Measurements from ENCODE around the gene LSP1.
"Not testable (repeated sequence)": the region's sequence is repeated elsewhere in the genome, so short reads cannot be mapped to it uniquely, and the experiment has no call there.

LSP1 gene

GRCh38 chr11:1864831-1865665, 12.2 kb downstream of the LSP1 start:
- DNase-seq (ENCODE audit: low read depth) = no peak

GRCh38 chr11:1866226-1866625, 13.3 kb downstream of the LSP1 start:
- DNase-seq (ENCODE audit: low read depth) = no peak

DNA sequence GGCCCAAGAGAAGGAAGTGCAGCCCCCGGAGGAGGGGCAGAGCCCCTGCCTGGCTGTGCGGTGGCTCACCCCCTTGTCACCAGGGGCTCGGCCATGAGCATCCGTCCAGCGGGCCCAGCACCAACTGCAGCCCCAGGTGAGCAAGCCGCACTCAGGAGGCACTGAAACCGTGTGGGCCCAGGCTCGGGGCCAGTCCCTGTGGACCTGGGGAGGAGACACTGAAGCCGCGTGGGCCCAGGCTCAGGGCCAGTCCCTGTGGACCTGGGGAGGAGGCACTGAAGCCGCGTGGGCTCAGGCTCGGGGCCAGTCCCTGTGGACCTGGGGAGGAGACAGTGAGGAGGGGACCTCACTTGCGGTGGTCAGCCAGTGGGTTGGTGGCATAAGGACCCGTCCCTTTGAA, 13.9 kb downstream of the LSP1 start:
- no peak for DNase-seq (ENCODE audit: low read depth)

- no peak for DNase-seq (ENCODE audit: low read depth)
These were observed 14.5 kb downstream of the LSP1 start for GRCh38 chr11:1867381-1867780.

GRCh38 chr11:1868056-1868635, 15.3 kb downstream of the LSP1 start:
- no peak for DNase-seq (ENCODE audit: low read depth)

- no peak for DNase-seq (ENCODE audit: low read depth)
These were observed 15.9 kb downstream of the LSP1 start for GRCh38 chr11:1868636-1869291.

- no peak for DNase-seq (ENCODE audit: low read depth)
These were observed 16.8 kb downstream of the LSP1 start for GRCh38 chr11:1869427-1870325.

GRCh38 chr11:1870326-1870696, 17.4 kb downstream of the LSP1 start:
- DNase-seq (ENCODE audit: low read depth) = no peak

DNA sequence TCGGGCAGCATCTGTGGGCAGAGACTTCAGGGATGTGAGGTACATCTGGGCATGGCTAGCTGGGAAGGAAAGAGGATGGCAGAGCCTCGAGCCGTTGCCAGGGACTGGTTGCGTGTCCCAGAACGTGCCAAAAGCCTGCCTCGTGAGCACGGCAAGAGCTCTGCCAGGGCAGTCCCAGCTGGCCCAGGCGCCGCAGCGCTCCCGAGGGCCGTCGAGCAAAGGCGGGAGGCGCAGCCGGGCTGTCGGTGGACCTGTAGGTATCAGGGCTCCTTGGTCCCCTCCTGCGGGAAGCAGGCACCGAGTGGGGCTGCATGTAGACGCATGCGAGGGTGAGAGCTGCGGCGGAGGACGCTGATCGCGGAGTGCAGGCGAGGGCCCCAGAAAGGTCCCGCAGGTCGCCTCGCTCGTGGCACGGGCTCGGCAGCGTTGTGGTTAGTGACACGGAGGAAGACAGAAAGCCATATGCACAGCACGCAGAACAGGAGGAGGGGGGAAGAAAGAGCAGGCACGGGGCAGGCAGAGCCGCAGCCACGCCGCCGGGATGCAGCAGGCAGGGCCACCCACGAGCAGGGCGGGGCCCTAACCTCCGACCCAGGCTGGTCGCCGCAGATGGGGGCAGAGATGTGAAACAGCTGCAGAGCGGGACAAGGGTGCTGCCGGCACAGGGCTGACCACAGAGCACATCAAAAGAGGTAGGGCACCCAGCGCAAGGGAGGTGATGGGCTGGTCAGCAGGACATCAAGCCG, 18.0 kb downstream of the LSP1 start:
- no peak for DNase-seq (ENCODE audit: low read depth)

- DNase-seq (ENCODE audit: low read depth) = no peak
These were observed 18.6 kb downstream of the LSP1 start for GRCh38 chr11:1871531-1871930.

DNA sequence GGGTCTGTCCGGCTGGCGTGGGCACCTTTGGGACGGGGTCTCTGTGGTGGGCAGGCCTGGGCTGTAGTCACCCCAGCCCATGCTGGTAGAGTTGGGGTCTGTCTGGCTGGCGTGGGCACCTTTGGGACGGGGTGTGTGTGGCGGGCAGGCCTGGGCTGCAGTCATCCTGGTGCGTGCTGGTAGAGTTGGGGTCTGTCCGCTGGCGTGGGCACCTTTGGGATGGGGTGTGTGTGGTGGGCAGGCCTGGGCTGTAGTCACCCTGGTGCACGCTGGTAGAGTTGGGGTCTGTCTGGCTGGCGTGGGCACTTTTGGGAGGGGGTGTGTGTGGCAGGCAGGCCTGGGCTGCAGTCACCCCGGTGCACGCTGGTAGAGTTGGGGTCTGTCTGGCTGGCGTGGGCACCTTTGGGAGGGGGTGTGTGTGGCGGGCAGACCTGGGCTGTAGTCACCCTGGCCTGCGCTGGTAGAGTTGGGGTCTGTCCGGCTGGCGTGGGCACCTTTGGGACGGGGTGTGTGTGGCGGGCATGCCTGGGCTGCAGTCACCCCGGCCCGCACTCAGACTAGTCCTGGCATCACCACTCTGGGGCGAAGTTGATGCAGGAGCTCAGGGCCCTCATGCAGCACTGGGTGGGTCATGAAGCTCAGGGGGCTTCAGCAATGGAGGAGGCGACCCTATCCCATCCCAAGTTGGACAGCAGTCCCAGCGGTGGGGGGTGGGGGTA, 19.5 kb downstream of the LSP1 start:
- no peak for DNase-seq (ENCODE audit: low read depth)

DNA sequence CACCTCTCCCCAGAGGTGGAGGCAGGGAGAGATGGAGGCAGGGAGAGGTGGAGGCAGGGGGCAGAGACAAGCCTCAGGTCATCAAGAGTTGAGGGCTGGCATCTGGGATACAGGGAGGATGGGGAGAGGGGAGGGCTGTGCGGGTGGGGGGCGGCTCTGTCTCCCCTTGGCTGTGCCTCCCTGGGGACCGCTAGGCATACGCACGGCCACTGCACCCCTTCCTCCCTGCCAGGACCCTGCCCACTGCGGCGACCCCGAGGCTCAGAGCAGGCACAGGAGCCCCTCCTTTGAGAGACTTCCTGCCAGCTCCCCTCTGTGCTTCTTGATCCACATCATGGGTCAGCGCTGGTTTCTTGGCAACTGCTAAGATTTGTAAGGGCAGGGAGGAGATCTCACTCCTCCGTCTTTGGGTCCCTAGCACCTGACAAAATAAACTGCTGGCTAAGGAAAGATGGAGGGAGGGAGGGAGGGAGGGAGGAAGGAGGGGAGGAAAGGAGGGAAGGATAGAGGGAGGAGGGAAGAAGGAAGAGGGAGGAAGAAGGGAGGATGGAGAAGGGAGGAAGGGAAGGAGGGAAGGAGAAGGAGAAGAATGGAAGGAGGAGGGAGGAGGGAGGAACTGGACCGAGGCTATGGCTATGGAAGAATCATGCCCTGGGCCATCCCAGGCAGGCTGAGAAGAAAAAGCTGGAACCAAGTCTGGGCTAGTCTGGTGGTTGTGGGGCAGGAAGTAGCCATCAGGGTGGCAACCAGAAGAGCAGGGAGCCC, 20.3 kb downstream of the LSP1 start:
- DNase-seq (ENCODE audit: low read depth) = no peak

GRCh38 chr11:1873813-1874150, 20.9 kb downstream of the LSP1 start:
- not testable (repeated sequence) for DNase-seq (ENCODE audit: low read depth)

GRCh38 chr11:1874441-1875092, 21.7 kb downstream of the LSP1 start:
- DNase-seq (ENCODE audit: low read depth) = not testable (repeated sequence)

DNA sequence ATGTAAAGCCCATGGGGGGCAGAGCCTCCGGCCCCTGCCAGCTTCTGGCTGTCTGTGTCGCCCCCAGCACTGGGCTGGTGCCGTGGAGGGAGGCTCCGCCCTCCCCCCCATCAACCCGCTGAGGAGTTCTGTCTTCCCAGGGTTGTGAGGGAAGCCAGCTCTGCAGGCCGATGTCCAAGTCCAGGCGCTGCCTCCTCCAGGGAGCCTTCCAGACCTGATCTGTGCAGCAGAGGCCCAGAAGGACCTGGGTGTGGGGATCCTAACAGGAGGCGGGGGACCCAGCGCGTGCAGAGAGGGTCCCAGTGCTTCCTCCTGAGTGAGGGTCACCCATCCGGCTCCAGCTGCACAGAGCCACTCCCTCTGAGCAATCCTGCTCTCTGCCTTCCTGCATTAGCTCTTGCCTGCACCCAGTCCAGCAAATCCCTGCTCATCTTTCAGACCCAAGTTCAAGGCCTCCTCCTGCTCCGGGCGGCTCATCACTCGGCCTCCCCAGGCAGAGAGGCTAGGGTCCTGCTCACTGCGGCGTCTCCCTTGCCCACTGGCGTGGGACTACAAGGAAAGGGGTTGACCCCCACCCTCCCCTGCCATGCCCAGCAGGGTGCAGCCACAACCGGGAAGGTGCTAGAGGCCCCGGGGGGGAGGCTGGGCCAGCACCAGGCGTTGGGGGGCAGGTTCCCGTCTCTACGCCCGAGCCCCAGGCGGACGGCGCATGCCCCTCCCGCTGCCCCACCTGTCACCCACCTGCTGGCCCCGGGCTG, 22.4 kb downstream of the LSP1 start:
- no peak for DNase-seq (ENCODE audit: low read depth)

DNA sequence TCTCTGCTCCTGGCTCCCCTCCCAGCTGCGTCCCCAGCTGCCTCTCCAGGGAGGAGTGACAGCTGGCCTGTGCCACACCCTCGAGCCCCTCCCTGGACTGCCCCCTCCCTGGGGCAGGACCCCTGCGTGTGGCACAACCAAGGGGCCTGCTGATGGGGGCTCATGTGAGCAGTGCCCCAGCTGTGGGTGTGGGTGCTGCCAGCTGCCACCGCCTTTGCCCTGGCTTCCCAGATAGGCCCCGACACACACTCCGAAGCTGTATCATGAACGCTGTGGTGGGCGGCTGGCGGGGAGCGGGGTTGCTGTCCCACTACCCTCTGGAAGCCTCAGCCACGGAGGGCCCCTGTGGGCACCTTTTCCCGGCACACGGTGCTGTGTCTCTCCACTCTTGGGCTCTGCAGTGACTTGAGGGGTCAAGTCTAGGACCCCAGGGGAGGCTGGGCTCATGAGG, 23.0 kb downstream of the LSP1 start:
- DNase-seq (ENCODE audit: low read depth) = not testable (repeated sequence)

DNA sequence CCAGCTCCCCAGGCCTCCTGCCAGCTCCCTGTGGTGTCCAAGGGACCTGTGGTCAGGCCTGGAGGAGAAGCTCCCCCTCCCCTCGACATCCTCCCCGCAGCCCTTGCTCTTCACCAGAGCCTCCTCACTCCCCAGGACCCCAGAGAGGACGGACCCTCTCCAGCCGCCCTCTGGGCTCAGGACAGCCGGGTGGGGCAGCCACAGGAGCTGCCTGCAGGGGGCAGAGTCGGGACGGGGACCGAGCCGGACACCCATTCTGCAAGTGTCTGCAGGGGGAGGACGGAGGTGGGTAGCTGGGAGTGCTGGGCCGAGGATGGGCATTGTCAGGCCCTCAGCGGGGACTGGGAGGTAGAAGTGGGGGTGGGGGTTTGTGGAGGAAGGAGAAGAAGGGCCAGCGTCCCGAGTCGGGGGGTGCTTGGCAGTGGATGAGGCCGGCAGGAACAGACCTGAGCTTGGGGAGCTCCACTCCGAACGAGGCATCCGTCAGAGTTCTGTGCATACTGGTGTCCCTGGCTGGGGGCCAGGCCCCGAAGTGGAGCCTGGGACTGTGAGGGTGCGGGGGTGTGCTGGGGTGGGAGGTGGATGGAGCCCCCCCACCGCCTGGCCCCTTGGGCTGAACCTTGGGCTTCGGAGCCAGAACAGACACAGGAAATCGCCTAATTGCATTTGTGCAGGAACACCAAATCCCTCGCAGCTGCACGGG, 23.6 kb downstream of the LSP1 start:
- no peak for DNase-seq (ENCODE audit: low read depth)

Data from activated T-cell treated with anti-CD3 and anti-CD28 coated beads for 24 hours (primary cell).